Endothelial cell of umbilical vein (primary cell): Measurements from ENCODE around the gene CUEDC1.

Source experiments
- CTCF ChIP-seq, 2 donors: IDR thresholded peaks; 1 replicate in 1 of 2; 2 replicates in 1 of 2; pipeline ENCODE4 v1.5.1; 2011; ENCODE audit warnings: low read length in 2 of 2, mild to moderate bottlenecking in 2 of 2, moderate library complexity in 2 of 2, control low read depth in 1 of 2, inconsistent platforms in 1 of 2, low read depth in 1 of 2; ENCODE audit not compliant: insufficient read depth in 1 of 2; ENCODE audit errors: extremely low read depth in 1 of 2
- EZH2 ChIP-seq: IDR thresholded peaks from 2 replicates; pipeline ENCODE4 v1.6.1; 2012; ENCODE audit warnings: borderline replicate concordance, low read depth, mild to moderate bottlenecking, moderate library complexity, low read length, inconsistent platforms; ENCODE audit not compliant: severe bottlenecking

- TF ChIP-seq CTCF (IDR thresholded peaks at IDR 0.05; ENCODE audit: extremely low read depth in 1 of 2, insufficient read depth in 1 of 2, low read depth in 1 of 2, low read length in 2 of 2) = no peak
- TF ChIP-seq EZH2 = no peak
Observed at GRCh38 chr17:57849163-57849873, 105.9 kb downstream of the CUEDC1 start.
